ES-I3 (cell line): ENCODE data around the gene KLK6.
"Not testable (repeated sequence)": the region's sequence is repeated elsewhere in the genome, so short reads cannot be mapped to it uniquely, and the experiment has no call there.

Source experiments
- H3K36me3 ChIP-seq: 2 replicates; pipeline ENCODE4 v1.6.1; 2013; ENCODE audit warnings: mild to moderate bottlenecking, low read length, control low read depth, moderate library complexity; ENCODE audit not compliant: insufficient read depth
- H3K4me1 ChIP-seq: 2 replicates; pipeline ENCODE4 v1.6.1; 2013; ENCODE audit warnings: mild to moderate bottlenecking, control low read depth, low read length; ENCODE audit not compliant: insufficient read depth
- H3K9ac ChIP-seq: 2 replicates; pipeline ENCODE4 v1.6.1; 2013; ENCODE audit warnings: low read depth, mild to moderate bottlenecking, low read length, moderate library complexity
- H3K9me3 ChIP-seq: 2 replicates; pipeline ENCODE4 v1.6.1; 2013; ENCODE audit warnings: mild to moderate bottlenecking, low read length, moderate library complexity; ENCODE audit not compliant: control insufficient read depth, insufficient read depth

The KLK6 gene

GRCh38 chr19:50979758-50980157 lies 10.4 kb upstream of the KLK6 start:
- Histone ChIP-seq H3K9ac (no peak overlapping the region), H3K9me3 (no peaks in the 10 kb centered on the region), H3K36me3 (no peaks in the 10 kb centered on the region), H3K4me1 (peaks cover 14% of the 10 kb centered on the region)

GRCh38 chr19:50978772-50979390 lies 9.5 kb upstream of the KLK6 start:
- no peaks in the 10 kb centered on the region for H3K9me3 ChIP-seq
- peaks cover 14% of the 10 kb centered on the region for H3K4me1 ChIP-seq
- no peaks in the 10 kb centered on the region for H3K36me3 ChIP-seq
- H3K9ac ChIP-seq = no peak overlapping the region

- Histone ChIP-seq H3K36me3 (no peaks in the 10 kb centered on the region), H3K9me3 (no peaks in the 10 kb centered on the region), H3K9ac (no peak overlapping the region), H3K4me1 (peaks cover 14% of the 10 kb centered on the region)
Observed at GRCh38 chr19:50977626-50978025, 8.2 kb upstream of the KLK6 start.

DNA sequence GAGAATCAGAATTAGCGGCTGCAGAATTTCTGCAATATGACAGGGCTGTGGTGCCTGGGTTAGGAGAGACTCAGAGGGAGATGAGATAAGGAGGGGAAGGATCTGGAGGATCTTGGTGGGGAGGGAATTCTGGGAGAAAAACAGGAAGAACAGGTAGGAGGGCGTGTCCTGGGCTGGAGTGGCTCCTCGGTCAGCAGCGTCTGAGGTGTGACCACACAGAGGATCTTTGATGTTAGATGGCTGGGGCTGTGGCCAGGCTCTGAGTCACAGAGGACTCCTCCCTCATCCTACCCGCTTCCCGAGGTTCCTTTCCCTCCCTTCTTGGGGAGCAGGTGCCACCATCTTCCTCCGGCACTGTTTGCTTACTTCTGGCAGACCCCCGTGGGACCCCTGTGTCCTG lies 6.4 kb upstream of the KLK6 start:
- no peak overlapping the region; the same call in 1 of the 2 replicates for H3K9ac ChIP-seq
- H3K4me1 ChIP-seq = peaks cover 14% of the 10 kb centered on the region
- H3K36me3 ChIP-seq = no peaks in the 10 kb centered on the region
- no peaks in the 10 kb centered on the region for H3K9me3 ChIP-seq

GRCh38 chr19:50974702-50975556 lies 5.5 kb upstream of the KLK6 start:
- Histone ChIP-seq H3K36me3 (no peaks in the 10 kb centered on the region), H3K4me1 (peaks cover 11% of the 10 kb centered on the region), H3K9me3 (no peaks in the 10 kb centered on the region), H3K9ac (no peak overlapping the region)

DNA sequence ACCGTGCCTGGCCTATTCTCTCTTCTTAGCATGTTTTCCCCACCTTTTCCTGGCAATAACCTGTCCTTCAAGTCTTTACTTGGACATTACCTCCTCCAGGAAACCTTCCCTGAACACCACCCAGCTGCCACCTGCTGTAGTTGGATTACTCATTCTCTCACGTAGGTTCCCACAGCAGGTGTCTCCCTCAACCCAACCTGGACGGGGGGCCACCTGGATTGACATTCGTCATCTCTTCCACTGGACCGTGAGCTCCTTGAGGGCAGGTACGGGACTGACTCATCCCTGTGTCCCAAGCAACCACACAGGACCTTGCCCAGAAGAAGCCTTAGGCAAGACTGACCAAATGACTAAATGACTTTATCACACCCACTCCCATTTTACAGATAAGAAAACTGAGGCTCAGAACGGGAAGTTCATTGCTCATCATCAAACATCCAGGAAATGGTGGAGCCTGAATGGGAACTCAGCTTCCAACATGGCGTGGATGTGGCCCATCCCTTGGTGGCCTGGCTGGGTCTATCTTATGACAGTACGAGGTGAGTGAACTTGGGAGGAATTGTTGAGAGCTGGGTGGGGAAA lies 3.5 kb upstream of the KLK6 start:
- no peak overlapping the region for H3K9ac ChIP-seq
- peaks cover 9% of the 10 kb centered on the region for H3K4me1 ChIP-seq
- H3K36me3 ChIP-seq = no peaks in the 10 kb centered on the region
- H3K9me3 ChIP-seq = no peaks in the 10 kb centered on the region

- not testable (repeated sequence) for H3K9me3 ChIP-seq, H3K4me1 ChIP-seq, H3K9ac ChIP-seq, H3K36me3 ChIP-seq
Observed at GRCh38 chr19:50969810-50970209, 419 bp upstream of the KLK6 start.

DNA sequence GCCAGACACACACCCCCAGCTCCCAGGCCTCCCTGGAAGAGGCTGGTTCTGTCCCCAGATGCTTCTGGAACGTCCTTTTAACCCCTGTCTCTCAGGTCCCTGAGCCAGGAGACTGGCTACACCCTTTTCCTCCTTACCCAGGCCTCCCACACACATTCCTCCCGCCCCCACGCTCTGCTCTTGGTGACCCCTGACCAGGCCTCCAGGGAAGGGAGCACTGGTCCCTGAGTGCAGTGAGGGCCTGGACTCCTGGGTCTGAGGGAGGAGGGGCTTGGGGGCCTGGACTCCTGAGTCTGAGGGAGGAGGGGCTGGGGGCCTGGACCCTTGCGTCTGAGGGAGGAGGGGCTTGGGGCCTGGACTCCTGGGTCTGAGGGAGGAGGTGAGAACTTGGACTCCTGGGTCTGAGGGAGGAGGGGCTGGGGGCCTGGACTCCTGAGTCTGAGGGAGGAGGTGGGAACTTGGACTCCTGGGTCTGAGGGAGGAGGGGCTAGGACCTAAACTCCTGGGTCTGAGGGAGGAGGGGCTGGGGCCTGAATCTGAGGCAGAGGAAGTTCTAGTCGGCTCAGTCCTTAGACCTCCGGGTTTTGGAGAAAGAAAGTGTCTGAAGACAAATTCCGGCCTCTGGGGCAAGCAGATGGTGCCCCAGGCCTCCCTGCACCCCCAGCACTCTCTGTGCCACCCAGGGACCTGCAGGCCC lies 527 bp downstream of the KLK6 start:
- peaks cover 8% of the 10 kb centered on the region; the same call in 1 of the 2 replicates for H3K4me1 ChIP-seq
- H3K9me3 ChIP-seq = no peaks in the 10 kb centered on the region
- H3K36me3 ChIP-seq = no peaks in the 10 kb centered on the region
- H3K9ac ChIP-seq = peak overlapping the region; percentile 12; the same call in 1 of the 2 replicates

DNA sequence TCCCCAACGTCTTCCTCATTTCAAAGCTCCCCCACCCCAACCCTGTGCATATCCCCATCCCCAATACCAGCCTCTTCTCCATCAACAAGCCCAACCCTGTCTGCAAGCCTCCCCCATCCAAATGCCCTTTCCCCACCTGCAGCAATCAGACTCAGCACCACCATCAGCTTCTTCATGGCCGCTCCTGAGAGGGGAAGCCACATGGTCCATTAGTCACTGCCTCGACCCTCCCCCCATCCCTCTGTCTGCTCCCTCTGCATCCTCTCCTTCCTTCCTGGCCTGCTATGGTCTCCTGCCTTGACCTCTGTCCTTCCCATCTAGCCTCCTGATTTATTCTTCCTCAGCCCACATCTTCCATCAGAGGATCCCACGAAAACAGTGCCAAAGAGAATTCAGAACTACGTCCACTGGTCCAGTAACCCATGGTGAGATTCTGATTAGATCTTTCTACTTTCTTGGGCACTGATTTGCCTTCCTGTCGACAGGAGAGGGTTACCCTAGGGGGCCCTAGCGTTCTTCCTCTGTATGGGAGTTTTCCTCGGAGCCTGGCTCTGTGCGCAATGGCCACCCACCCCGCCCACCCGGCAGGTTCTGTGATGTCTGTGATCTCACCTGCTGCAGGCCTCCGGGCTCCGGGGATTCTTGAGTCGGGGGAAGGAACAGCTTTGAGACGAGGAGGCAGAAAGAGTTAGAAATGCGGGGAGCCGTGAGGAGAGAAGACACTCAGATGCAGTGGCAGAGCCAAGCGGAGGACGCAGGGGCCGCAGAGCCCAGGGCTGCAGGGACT lies 1.3 kb downstream of the KLK6 start:
- H3K36me3 ChIP-seq = no peaks in the 10 kb centered on the region
- H3K9ac ChIP-seq = peak overlapping the region; percentile 12; the same call in 1 of the 2 replicates
- H3K9me3 ChIP-seq = no peaks in the 10 kb centered on the region
- peaks cover 8% of the 10 kb centered on the region; the same call in 1 of the 2 replicates for H3K4me1 ChIP-seq

- H3K36me3 ChIP-seq = no peaks in the 10 kb centered on the region
- H3K9ac ChIP-seq = no peak overlapping the region
- no peaks in the 10 kb centered on the region for H3K9me3 ChIP-seq
- H3K4me1 ChIP-seq = peaks cover 7% of the 10 kb centered on the region; the same call in 1 of the 2 replicates
Observed at GRCh38 chr19:50964266-50964665, 5.1 kb downstream of the KLK6 start.

- Histone ChIP-seq H3K9me3 (no peaks in the 10 kb centered on the region), H3K9ac (no peak overlapping the region), H3K36me3 (no peaks in the 10 kb centered on the region), H3K4me1 (no peaks in the 10 kb centered on the region; the same call in 1 of the 2 replicates)
Observed at GRCh38 chr19:50963381-50963780, 6.0 kb downstream of the KLK6 start.

GRCh38 chr19:50962245-50962644 lies 7.1 kb downstream of the KLK6 start:
- H3K9ac ChIP-seq = no peak overlapping the region
- H3K9me3 ChIP-seq = no peaks in the 10 kb centered on the region
- no peaks in the 10 kb centered on the region for H3K4me1 ChIP-seq
- H3K36me3 ChIP-seq = no peaks in the 10 kb centered on the region

DNA sequence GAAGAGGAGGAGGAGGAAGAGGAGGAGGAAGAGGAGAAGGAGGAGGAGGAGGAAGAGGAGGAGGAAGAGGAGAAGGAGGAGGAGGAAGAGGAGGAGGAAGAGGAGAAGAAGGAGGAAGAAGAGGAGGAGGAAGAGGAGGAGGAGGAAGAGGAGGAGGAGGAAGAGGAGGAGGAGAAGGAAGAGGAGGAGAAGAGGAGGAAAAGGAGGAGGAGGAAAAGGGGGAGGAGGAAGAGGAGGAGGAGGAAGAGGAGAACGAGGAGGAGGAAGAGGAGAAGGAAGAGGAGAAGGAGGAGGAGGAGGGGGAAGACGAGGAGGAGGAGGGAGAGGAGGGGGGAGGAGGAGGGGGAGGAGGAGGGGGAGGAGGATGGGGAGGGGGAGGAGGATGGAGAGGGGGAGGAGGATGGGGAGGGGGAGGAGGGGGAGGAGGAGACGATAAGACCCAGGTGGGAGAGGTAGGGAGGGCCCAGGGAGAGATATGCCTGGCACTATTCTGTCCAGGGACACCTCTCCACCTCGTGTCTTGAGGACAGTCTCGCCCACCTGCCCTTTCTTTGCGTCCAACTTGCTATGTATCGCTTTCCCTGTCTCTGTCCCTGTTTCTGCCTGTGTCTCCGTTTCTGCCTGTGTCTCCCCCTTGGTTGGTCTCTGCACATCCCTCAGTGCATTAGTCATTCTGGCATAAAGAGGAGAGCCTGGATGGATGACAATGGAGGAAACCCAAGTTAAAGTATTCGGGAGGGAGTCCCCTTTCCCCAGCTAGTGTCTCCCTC lies 9.5 kb downstream of the KLK6 start:
- Histone ChIP-seq H3K9ac (no peak overlapping the region), H3K36me3 (no peaks in the 10 kb centered on the region), H3K4me1 (no peaks in the 10 kb centered on the region), H3K9me3 (no peaks in the 10 kb centered on the region)
